GM12878 (cell line): ENCODE results near the gene CLEC12A. TPM values are rescaled to one million over a fixed set of nuclear protein-coding genes. Genes with fewer than 3 reads are reported as not detected.
A peak's percentile ranks its signal among the peaks of the same experiment; 100 is the strongest.

Experiments used
- ATAC-seq: fragments of 200-7000 bp; cut with Tn5 transposase; 3 replicates; pipeline ENCODE4 v1.9.1; 2020; ENCODE audit warnings: mild to moderate bottlenecking, moderate library complexity
- BruUV-seq: library from RNA; stranded (reverse); fragments of 400-500 nt; replicated peaks from 2 replicates; lab custom pipeline; 2021; lab: Mats Ljungman, UMichigan
- CTCF ChIA-PET: fragments of 300-600 bp; sonication (Branson Sonifier 250); formaldehyde crosslinking; extraction: SDS; loops from one replicate; lab custom pipeline; 2021; ENCODE audit warnings: inconsistent platforms; lab: Yijun Ruan, JAX
- POLR2A ChIA-PET: fragments of 350-600 bp; formaldehyde crosslinking; extraction: SDS; loops from one replicate; lab custom pipeline; 2021; ENCODE audit warnings: inconsistent platforms; lab: Charles Lee
- RAD21 ChIA-PET: fragments of 300-600 bp; sonication (Branson Sonifier 250); formaldehyde crosslinking; loops from one replicate; lab custom pipeline; 2023; ENCODE audit warnings: antibody characterized with exemption; ENCODE audit not compliant: unreplicated experiment; lab: Charles Lee
- SMC1A ChIA-PET: fragments of 300-600 bp; sonication (Branson Sonifier 250); formaldehyde crosslinking; loops from one replicate; lab custom pipeline; 2023; ENCODE audit not compliant: unreplicated experiment, uncharacterized antibody; lab: Charles Lee
- DNase-seq: peaks from one replicate; pipeline ENCODE4 v3.0.0-alpha.2; 2011; ENCODE audit warnings: low read depth, low spot score
- FAIRE-seq: peaks from 3 replicates; lab custom pipeline; 2011; peaks lifted over from hg19 to GRCh38; lab: Jason Lieb, UNC
- H2AFZ ChIP-seq: 2 replicates; pipeline ENCODE4 v1.6.0; 2011; ENCODE audit warnings: low read depth, low read length, control low read depth; ENCODE audit not compliant: control insufficient read depth
- H3K27ac ChIP-seq: 2 replicates; pipeline ENCODE4 v1.5.1; 2011; ENCODE audit warnings: control low read depth; ENCODE audit not compliant: control insufficient read depth, insufficient read depth
- H3K27me3 ChIP-seq, 2 experiments: replicated peaks in 1 of 2; 2 replicates each; pipeline versions ENCODE4 v1.6.0 to v1.6.1; 2011; ENCODE audit warnings: low read length in 1 of 2; ENCODE audit not compliant: control insufficient read depth in 2 of 2, insufficient read depth in 2 of 2
- H3K36me3 ChIP-seq, 2 experiments: 2 replicates each; pipeline ENCODE4 v1.5.1; 2011; ENCODE audit warnings: low read length in 1 of 2; ENCODE audit not compliant: control insufficient read depth in 2 of 2, insufficient read depth in 2 of 2
- H3K4me1 ChIP-seq: 2 replicates; pipeline ENCODE4 v1.6.1; 2011; ENCODE audit warnings: mild to moderate bottlenecking, low read length, moderate library complexity, mixed read lengths; ENCODE audit not compliant: control insufficient read depth, insufficient read depth
- H3K4me2 ChIP-seq: 2 replicates; pipeline ENCODE4 v1.6.0; 2011; ENCODE audit warnings: control low read depth; ENCODE audit not compliant: control insufficient read depth, insufficient read depth
- H3K4me3 ChIP-seq: fragments of 200-600 bp; sonication (generic); 2 replicates; pipeline ENCODE4 v1.5.1; 2016
- H3K79me2 ChIP-seq: 2 replicates; pipeline ENCODE4 v1.6.0; 2011; ENCODE audit warnings: low read length; ENCODE audit not compliant: control insufficient read depth, insufficient read depth
- H3K9ac ChIP-seq: 2 replicates; pipeline ENCODE4 v1.8.0; 2011; ENCODE audit warnings: low read length, control low read depth, mixed read lengths; ENCODE audit not compliant: control insufficient read depth, insufficient read depth
- H3K9me3 ChIP-seq: replicated peaks from 3 replicates; pipeline ENCODE4 v1.5.1; 2011; ENCODE audit warnings: mild to moderate bottlenecking, low read length; ENCODE audit not compliant: control insufficient read depth, insufficient read depth
- H4K20me1 ChIP-seq: 2 replicates; pipeline ENCODE4 v1.6.0; 2011; ENCODE audit not compliant: control insufficient read depth, insufficient read depth
- CTCF ChIP-seq, 3 experiments: IDR thresholded peaks in 2 of 3; conservative IDR thresholded peaks in 1 of 3; 2 replicates each; pipeline ENCODE4 v1.5.1; 2011; ENCODE audit warnings: low read depth in 3 of 3, low read length in 3 of 3, mild to moderate bottlenecking in 3 of 3, control low read depth in 2 of 3, moderate library complexity in 2 of 3, inconsistent platforms in 1 of 3, mixed read lengths in 1 of 3; ENCODE audit not compliant: control insufficient read depth in 2 of 3, insufficient read depth in 1 of 3; ENCODE audit errors: extremely low read depth in 1 of 3
- FOXM1 ChIP-seq: IDR thresholded peaks from 2 replicates; pipeline ENCODE4 v1.6.1; 2012; ENCODE audit warnings: low read depth, mild to moderate bottlenecking, inconsistent platforms, low read length, moderate library complexity
- HDAC2 ChIP-seq: fragments of 200-600 bp; sonication (generic); IDR thresholded peaks from 2 replicates; pipeline ENCODE4 v1.6.1; 2017
- IKZF2 ChIP-seq, 2 experiments: fragments of 450-650 bp; IDR thresholded peaks; 2 replicates each; pipeline ENCODE4 v1.6.1; 2017; ENCODE audit warnings: mild to moderate bottlenecking in 2 of 2, moderate library complexity in 2 of 2
- PAX8 ChIP-seq: fragments of 450-650 bp; IDR thresholded peaks from 2 replicates; pipeline ENCODE4 v1.6.1; 2017; ENCODE audit warnings: mild to moderate bottlenecking, moderate library complexity
- RAD21 ChIP-seq: IDR thresholded peaks from 2 replicates; pipeline ENCODE4 v1.6.1; 2011; ENCODE audit warnings: mild to moderate bottlenecking, low read depth, low read length, moderate library complexity; ENCODE audit not compliant: insufficient read depth
- RB1 ChIP-seq: fragments of 450-650 bp; formaldehyde crosslinking; IDR thresholded peaks from 2 replicates; pipeline ENCODE4 v1.6.1; 2017; ENCODE audit warnings: mild to moderate bottlenecking, borderline replicate concordance
- SIN3A ChIP-seq: IDR thresholded peaks from 2 replicates; pipeline ENCODE4 v1.6.1; 2012; ENCODE audit warnings: low read depth, low read length, improper control_type of control experiment
- SMC3 ChIP-seq: IDR thresholded peaks from 2 replicates; pipeline ENCODE4 v1.6.1; 2011; ENCODE audit warnings: low read length, improper control_type of control experiment, borderline replicate concordance
- ZNF384 ChIP-seq: IDR thresholded peaks from 2 replicates; pipeline ENCODE4 v1.6.1; 2012; ENCODE audit warnings: low read depth, mild to moderate bottlenecking, low read length, improper control_type of control experiment, borderline replicate concordance
- WGBS: methylation state at CpG from one replicate; pipeline ENCODE4 v1.1.6; 2016; ENCODE audit warnings: low lambda C conversion rate; ENCODE audit not compliant: insufficient replicate concordance, insufficient coverage; ENCODE audit errors: missing lambda C conversion rate; 5-methylcytosine and 5-hydroxymethylcytosine counted together
- in situ Hi-C: fragments of 300-500 bp; cut with MboI; formaldehyde crosslinking; loops from 9 replicates; pipeline ENCODE4 v1.14.3; 2018; ENCODE audit warnings: mixed read lengths
- intact Hi-C: fragments of 100-400 bp; cut with micrococcal nuclease; formaldehyde crosslinking; loops from one replicate; pipeline ENCODE4 v1.14.2; 2022; ENCODE audit not compliant: unreplicated experiment
- polyA plus RNA-seq, 11 experiments: library from polyadenylated mRNA; depleted of rRNA in 4 of 11; unstranded in 6 of 11; stranded (reverse) in 5 of 11; fragments of >200 nt; fragmentation: Nextera tagmentation in 4 of 11; fragmentation: Illumina TruSeq in 1 of 11; extraction: Ambion mirVana in 4 of 11; extraction: Trizol in 1 of 11; gene quantifications; 1 replicate in 1 of 11; 2 replicates in 10 of 11; pipeline versions ENCODE4 v1.2.1 to v1.2.3, GENCODE V29; 2011 to 2016; ENCODE audit warnings: inconsistent platforms in 2 of 11, missing spikeins in 2 of 11, low read depth in 1 of 11
- total RNA-seq, 4 experiments: library from RNA; depleted of rRNA in 3 of 4; stranded (reverse); fragments of >200 nt in 3 of 4; fragmentation: Illumina TruSeq in 1 of 4; extraction: Trizol in 1 of 4; gene quantifications; 2 replicates each; pipeline versions ENCODE4 v1.2.1 to v1.2.3, GENCODE V29; 2013 to 2021

Gene CLEC12A
- total and polyA plus RNA-seq, 10 of the 15 experiments (the other 5 are each of a cell fraction or from before 2014, with no cell fraction given) = 0.07 to 0.21 TPM; not detected in 8

- no peaks in the 10 kb centered on the region for H3K36me3 ChIP-seq
- H2AFZ ChIP-seq = no peak overlapping the region
- DNase-seq (no peak), FAIRE-seq (no peak), ATAC-seq (no peak)
- H3K9ac ChIP-seq = no peak overlapping the region
- H3K9me3 ChIP-seq = no peaks in the 10 kb centered on the region
- H3K4me2 ChIP-seq = no peak overlapping the region
- no peaks in the 10 kb centered on the region for H4K20me1 ChIP-seq
- no peak overlapping the region for H3K4me3 ChIP-seq
- ChIA-PET CTCF (interaction anchor here (0.7 to 1.6 kb wide), 7 partner anchors 24 to 156 kb away, joined by 3 to 15 read pairs (median 4); partner anchors contain the start of gene CLEC12B), RAD21 (interaction anchor here (1.1 to 1.2 kb wide), 2 partner anchors 94 to 106 kb away, joined by 3 to 8 read pairs; no protein-coding TSS in a partner anchor), POLR2A (no interaction called here), SMC1A (interaction anchor here (0.7 to 3.1 kb wide), 4 partner anchors 18 to 106 kb away, joined by 3 to 21 read pairs (median 3); no protein-coding TSS in a partner anchor)
- H3K79me2 ChIP-seq = no peaks in the 10 kb centered on the region
- in situ Hi-C loops = loop anchor here (5.0 kb wide), 1 partner anchor 108 kb away; no protein-coding TSS in a partner anchor
- H3K27me3 ChIP-seq = no peaks in the 10 kb centered on the region; a peak in 1 of 4 replicates
- intact Hi-C loops = loop anchor here (1.0 kb wide), 1 partner anchor 106 kb away; no protein-coding TSS in a partner anchor
- 0% methylated on average over 1 of the region's 1 CpG for WGBS
- no peaks in the 10 kb centered on the region for H3K4me1 ChIP-seq
- no peak overlapping the region for H3K27ac ChIP-seq
- TF ChIP-seq RAD21 (peak; percentile 69), PAX8 (no peak), IKZF2 (IDR thresholded peaks at IDR 0.05) (no peak), HDAC2 (no peak), RB1 (no peak), CTCF (IDR thresholded peaks at IDR 0.05 in 2 of 3, conservative IDR thresholded peaks at IDR 0.05 in 1 of 3; ENCODE audit: control insufficient read depth in 2 of 3, extremely low read depth in 1 of 3, insufficient read depth in 1 of 3, low read depth in 3 of 3, low read length in 3 of 3) (peak; percentile 19 to 49 (median 32); a peak in 4 of 6 replicates), SIN3A (no peak), FOXM1 (no peak), SMC3 (peak; percentile 88), ZNF384 (no peak)
- no TSS peak for BruUV-seq
These were observed 62.8 kb downstream of the CLEC12A start for GRCh38 chr12:10033783-10034545.

Other genes starting within 250 kb of the CLEC12A start
Only the 7 nearest of the 14 such genes appear.
- 7.1 and 10.7 TPM in 2 replicates for gene CLEC2B, start 102.1 kb upstream of the CLEC12A start, total RNA-seq (2014; rRNA removed)
- gene CLEC2B, start 102.1 kb upstream of the CLEC12A start, total RNA-seq (2014; rRNA removed; fragmentation: Illumina TruSeq; extraction: Trizol) = 13.4 and 13.6 TPM in 2 replicates
- gene CLEC2B, start 102.1 kb upstream of the CLEC12A start, total RNA-seq (2021) = 6.8 and 8.0 TPM in 2 replicates
- 21.5 and 41.5 TPM in 2 replicates for gene CLEC2B, start 102.1 kb upstream of the CLEC12A start, polyA plus RNA-seq (2011; rRNA removed)
- gene CLEC2B, start 102.1 kb upstream of the CLEC12A start, polyA plus RNA-seq (2014; fragmentation: Illumina TruSeq; extraction: Trizol) = 15.0 and 23.0 TPM in 2 replicates
- gene CLEC2B, start 102.1 kb upstream of the CLEC12A start, polyA plus RNA-seq (2014; fragmentation: Nextera tagmentation; extraction: Ambion mirVana) = 10 to 100 TPM; 18.5 to 21.6 TPM
- gene CLEC2B, start 102.1 kb upstream of the CLEC12A start, polyA plus RNA-seq (2014; rRNA removed) = 7.4 and 9.5 TPM in 2 replicates
- gene CLEC2B, start 102.1 kb upstream of the CLEC12A start, polyA plus RNA-seq (2016; fragmentation: Nextera tagmentation; extraction: Ambion mirVana) = 10 to 100 TPM in 1 of 2 experiments, 1 to 10 TPM in 1; 8.7 to 10.6 TPM
- gene KLRF2, start 89.9 kb upstream of the CLEC12A start, total RNA-seq (2014; rRNA removed) = not detected in 2 replicates
- gene KLRF2, start 89.9 kb upstream of the CLEC12A start, total RNA-seq (2014; rRNA removed; fragmentation: Illumina TruSeq; extraction: Trizol) = 0.32 TPM in 1 of 2 replicates, not detected in the other
- gene KLRF2, start 89.9 kb upstream of the CLEC12A start, total RNA-seq (2021) = not detected in 2 replicates
- 2.1 and 2.9 TPM in 2 replicates for gene KLRF2, start 89.9 kb upstream of the CLEC12A start, polyA plus RNA-seq (2011; rRNA removed)
- 0.15 TPM in 1 of 2 replicates, not detected in the other for gene KLRF2, start 89.9 kb upstream of the CLEC12A start, polyA plus RNA-seq (2014; fragmentation: Illumina TruSeq; extraction: Trizol)
- under 1 TPM; 0.20 to 0.32 TPM for gene KLRF2, start 89.9 kb upstream of the CLEC12A start, polyA plus RNA-seq (2014; fragmentation: Nextera tagmentation; extraction: Ambion mirVana)
- gene KLRF2, start 89.9 kb upstream of the CLEC12A start, polyA plus RNA-seq (2014; rRNA removed) = not detected in 2 replicates
- not detected for gene KLRF2, start 89.9 kb upstream of the CLEC12A start, polyA plus RNA-seq (2016; fragmentation: Nextera tagmentation; extraction: Ambion mirVana)
- gene CLEC2A, start 39.0 kb upstream of the CLEC12A start, total RNA-seq (2014; rRNA removed) = not detected in 2 replicates
- not detected in 2 replicates for gene CLEC2A, start 39.0 kb upstream of the CLEC12A start, total RNA-seq (2014; rRNA removed; fragmentation: Illumina TruSeq; extraction: Trizol)
- gene CLEC2A, start 39.0 kb upstream of the CLEC12A start, total RNA-seq (2021) = not detected in 2 replicates
- gene CLEC2A, start 39.0 kb upstream of the CLEC12A start, polyA plus RNA-seq (2011; rRNA removed) = not detected in 2 replicates
- not detected in 2 replicates for gene CLEC2A, start 39.0 kb upstream of the CLEC12A start, polyA plus RNA-seq (2014; fragmentation: Illumina TruSeq; extraction: Trizol)
- gene CLEC2A, start 39.0 kb upstream of the CLEC12A start, polyA plus RNA-seq (2014; fragmentation: Nextera tagmentation; extraction: Ambion mirVana) = not detected
- gene CLEC2A, start 39.0 kb upstream of the CLEC12A start, polyA plus RNA-seq (2014; rRNA removed) = not detected in 2 replicates
- not detected for gene CLEC2A, start 39.0 kb upstream of the CLEC12A start, polyA plus RNA-seq (2016; fragmentation: Nextera tagmentation; extraction: Ambion mirVana)
- gene CLEC1B, start 27.7 kb downstream of the CLEC12A start, total RNA-seq (2014; rRNA removed) = not detected in 2 replicates
- gene CLEC1B, start 27.7 kb downstream of the CLEC12A start, total RNA-seq (2014; rRNA removed; fragmentation: Illumina TruSeq; extraction: Trizol) = not detected in 2 replicates
- not detected in 2 replicates for gene CLEC1B, start 27.7 kb downstream of the CLEC12A start, total RNA-seq (2021)
- gene CLEC1B, start 27.7 kb downstream of the CLEC12A start, polyA plus RNA-seq (2011; rRNA removed) = not detected in 2 replicates
- not detected in 2 replicates for gene CLEC1B, start 27.7 kb downstream of the CLEC12A start, polyA plus RNA-seq (2014; fragmentation: Illumina TruSeq; extraction: Trizol)
- not detected for gene CLEC1B, start 27.7 kb downstream of the CLEC12A start, polyA plus RNA-seq (2014; fragmentation: Nextera tagmentation; extraction: Ambion mirVana)
- not detected in 2 replicates for gene CLEC1B, start 27.7 kb downstream of the CLEC12A start, polyA plus RNA-seq (2014; rRNA removed)
- gene CLEC1B, start 27.7 kb downstream of the CLEC12A start, polyA plus RNA-seq (2016; fragmentation: Nextera tagmentation; extraction: Ambion mirVana) = not detected
- gene CLEC12B, start 39.2 kb downstream of the CLEC12A start, total RNA-seq (2014; rRNA removed) = not detected in 2 replicates
- not detected in 2 replicates for gene CLEC12B, start 39.2 kb downstream of the CLEC12A start, total RNA-seq (2014; rRNA removed; fragmentation: Illumina TruSeq; extraction: Trizol)
- not detected in 2 replicates for gene CLEC12B, start 39.2 kb downstream of the CLEC12A start, total RNA-seq (2021)
- not detected in 2 replicates for gene CLEC12B, start 39.2 kb downstream of the CLEC12A start, polyA plus RNA-seq (2011; rRNA removed)
- not detected in 2 replicates for gene CLEC12B, start 39.2 kb downstream of the CLEC12A start, polyA plus RNA-seq (2014; fragmentation: Illumina TruSeq; extraction: Trizol)
- gene CLEC12B, start 39.2 kb downstream of the CLEC12A start, polyA plus RNA-seq (2014; fragmentation: Nextera tagmentation; extraction: Ambion mirVana) = not detected
- gene CLEC12B, start 39.2 kb downstream of the CLEC12A start, polyA plus RNA-seq (2014; rRNA removed) = not detected in 2 replicates
- gene CLEC12B, start 39.2 kb downstream of the CLEC12A start, polyA plus RNA-seq (2016; fragmentation: Nextera tagmentation; extraction: Ambion mirVana) = not detected
- gene CLEC9A, start 59.3 kb downstream of the CLEC12A start, total RNA-seq (2014; rRNA removed) = not detected in 2 replicates
- gene CLEC9A, start 59.3 kb downstream of the CLEC12A start, total RNA-seq (2014; rRNA removed; fragmentation: Illumina TruSeq; extraction: Trizol) = not detected in 2 replicates
- not detected in 2 replicates for gene CLEC9A, start 59.3 kb downstream of the CLEC12A start, total RNA-seq (2021)
- gene CLEC9A, start 59.3 kb downstream of the CLEC12A start, polyA plus RNA-seq (2011; rRNA removed) = not detected in 2 replicates
- gene CLEC9A, start 59.3 kb downstream of the CLEC12A start, polyA plus RNA-seq (2014; fragmentation: Illumina TruSeq; extraction: Trizol) = not detected in 2 replicates
- gene CLEC9A, start 59.3 kb downstream of the CLEC12A start, polyA plus RNA-seq (2014; fragmentation: Nextera tagmentation; extraction: Ambion mirVana) = not detected
- not detected in 2 replicates for gene CLEC9A, start 59.3 kb downstream of the CLEC12A start, polyA plus RNA-seq (2014; rRNA removed)
- not detected for gene CLEC9A, start 59.3 kb downstream of the CLEC12A start, polyA plus RNA-seq (2016; fragmentation: Nextera tagmentation; extraction: Ambion mirVana)
- gene CLEC1A, start 127.6 kb downstream of the CLEC12A start, total RNA-seq (2014; rRNA removed) = not detected in 2 replicates
- gene CLEC1A, start 127.6 kb downstream of the CLEC12A start, total RNA-seq (2014; rRNA removed; fragmentation: Illumina TruSeq; extraction: Trizol) = not detected in 2 replicates
- gene CLEC1A, start 127.6 kb downstream of the CLEC12A start, total RNA-seq (2021) = not detected in 2 replicates
- not detected in 2 replicates for gene CLEC1A, start 127.6 kb downstream of the CLEC12A start, polyA plus RNA-seq (2011; rRNA removed)
- gene CLEC1A, start 127.6 kb downstream of the CLEC12A start, polyA plus RNA-seq (2014; fragmentation: Illumina TruSeq; extraction: Trizol) = not detected in 2 replicates
- gene CLEC1A, start 127.6 kb downstream of the CLEC12A start, polyA plus RNA-seq (2014; fragmentation: Nextera tagmentation; extraction: Ambion mirVana) = not detected
- not detected in 2 replicates for gene CLEC1A, start 127.6 kb downstream of the CLEC12A start, polyA plus RNA-seq (2014; rRNA removed)
- gene CLEC1A, start 127.6 kb downstream of the CLEC12A start, polyA plus RNA-seq (2016; fragmentation: Nextera tagmentation; extraction: Ambion mirVana) = not detected